HepG2 (cell line): ENCODE measurements around the gene UBE2L6. TPM values are rescaled to one million over a fixed set of nuclear protein-coding genes. Genes with fewer than 3 reads are reported as not detected.

Experiments
- IKZF4 ChIP-seq: sonication (generic); formaldehyde crosslinking; IDR thresholded peaks from 2 replicates; pipeline ENCODE4 v1.5.1; 2020; ENCODE audit warnings: borderline replicate concordance, mild to moderate bottlenecking, low read depth, missing genetic modification reagents; ENCODE audit errors: not compliant biosample characterization
- JUN ChIP-seq: sonication (generic); formaldehyde crosslinking; IDR thresholded peaks from 2 replicates; pipeline ENCODE4 v1.4.0; 2020; ENCODE audit warnings: mild to moderate bottlenecking, missing genetic modification reagents
- KDM3A ChIP-seq: IDR thresholded peaks from 2 replicates; pipeline ENCODE4 v1.6.1; 2018; ENCODE audit warnings: low read depth, missing compliant biosample characterization
- NCOA2 ChIP-seq: sonication (generic); formaldehyde crosslinking; IDR thresholded peaks from 2 replicates; pipeline ENCODE4 v1.8.0; 2022; ENCODE audit warnings: inconsistent platforms
- NFKBIZ ChIP-seq: IDR thresholded peaks from 2 replicates; pipeline ENCODE4 v1.6.1; 2018; ENCODE audit warnings: missing genetic modification reagents, missing compliant biosample characterization
- PHF21A ChIP-seq: sonication (generic); formaldehyde crosslinking; IDR thresholded peaks from 2 replicates; pipeline ENCODE4 v1.5.0; 2020; ENCODE audit warnings: mild to moderate bottlenecking, missing genetic modification reagents
- SALL2 ChIP-seq: sonication (generic); formaldehyde crosslinking; IDR thresholded peaks from 2 replicates; pipeline ENCODE4 v1.8.1; 2023; ENCODE audit warnings: mild to moderate bottlenecking, missing genetic modification reagents, inconsistent platforms
- SOX6 ChIP-seq, 2 experiments: fragments of 450-650 bp in 1 of 2; sonication (generic) in 1 of 2; formaldehyde crosslinking in 1 of 2; IDR thresholded peaks; 2 replicates each; pipeline versions ENCODE4 v1.4.0 to v1.6.1; 2017 to 2020; ENCODE audit warnings: antibody characterized with exemption in 1 of 2, mild to moderate bottlenecking in 1 of 2, missing genetic modification reagents in 1 of 2
- SRSF4 ChIP-seq: fragments of 200-400 bp; formaldehyde crosslinking; IDR thresholded peaks from one replicate; pipeline ENCODE4 v1.6.1; 2018; ENCODE audit warnings: mild to moderate bottlenecking, low read depth, low read length, moderate library complexity; ENCODE audit not compliant: poor library complexity, severe bottlenecking
- TEAD3 ChIP-seq: optimal IDR thresholded peaks from 2 replicates; pipeline ENCODE3; 2016; ENCODE audit warnings: borderline replicate concordance
- ZBTB38 ChIP-seq: sonication (generic); formaldehyde crosslinking; IDR thresholded peaks from 2 replicates; pipeline ENCODE4 v1.5.1; 2020; ENCODE audit warnings: mild to moderate bottlenecking, missing genetic modification reagents
- ZNF136 ChIP-seq: sonication (generic); formaldehyde crosslinking; IDR thresholded peaks from 2 replicates; pipeline ENCODE4 v1.8.1; 2022; ENCODE audit warnings: low read depth, mild to moderate bottlenecking, moderate library complexity, missing genetic modification reagents
- ZNF225 ChIP-seq: sonication (generic); formaldehyde crosslinking; IDR thresholded peaks from 2 replicates; pipeline ENCODE4 v1.4.0; 2020; ENCODE audit warnings: mild to moderate bottlenecking, missing genetic modification reagents
- ZNF235 ChIP-seq: sonication (generic); formaldehyde crosslinking; IDR thresholded peaks from 2 replicates; pipeline ENCODE4 v1.8.1; 2023; ENCODE audit warnings: mild to moderate bottlenecking, missing genetic modification reagents, borderline replicate concordance
- ZNF383 ChIP-seq: sonication (generic); formaldehyde crosslinking; IDR thresholded peaks from 2 replicates; pipeline ENCODE4 v1.4.0; 2020; ENCODE audit warnings: missing genetic modification reagents, mild to moderate bottlenecking, borderline replicate concordance
- ZNF441 ChIP-seq: sonication (generic); formaldehyde crosslinking; IDR thresholded peaks from 2 replicates; pipeline ENCODE4 v1.7.0; 2021; ENCODE audit warnings: missing genetic modification reagents, borderline replicate concordance
- ZNF598 ChIP-seq: sonication (generic); formaldehyde crosslinking; IDR thresholded peaks from 2 replicates; pipeline ENCODE4 v1.5.1; 2020; ENCODE audit warnings: mild to moderate bottlenecking, missing genetic modification reagents, borderline replicate concordance
- polyA plus RNA-seq, 8 experiments: library from polyadenylated mRNA; depleted of rRNA in 3 of 8; stranded (reverse) in 7 of 8; unstranded in 1 of 8; fragments of >200 nt; fragmentation: Illumina TruSeq in 4 of 8; extraction: Trizol in 4 of 8; gene quantifications; 2 replicates each; pipeline versions ENCODE4 v1.2.1 to v1.2.3, GENCODE V29; 2011 to 2016; ENCODE audit warnings: low read depth in 4 of 8, missing spikeins in 1 of 8, mixed read lengths in 1 of 8; ENCODE audit not compliant: insufficient read depth in 1 of 8
- total RNA-seq, 5 experiments: library from RNA; depleted of rRNA; stranded (reverse); fragments of >200 nt; fragmentation: Illumina TruSeq; extraction: Trizol; gene quantifications; 2 replicates each; pipeline ENCODE4 v1.2.3, GENCODE V29; 2016; ENCODE audit warnings: low read depth in 1 of 5
- TF ChIP-seq, protein P1 (sequence below): sonication (generic); formaldehyde crosslinking; IDR thresholded peaks from 2 replicates; pipeline ENCODE4 v1.5.0; 2020; ENCODE audit warnings: mild to moderate bottlenecking, missing genetic modification reagents, moderate library complexity
- TF ChIP-seq, protein P2 (sequence below): sonication (generic); formaldehyde crosslinking; IDR thresholded peaks from 2 replicates; pipeline ENCODE4 v1.5.0; 2020; ENCODE audit warnings: missing genetic modification reagents, mild to moderate bottlenecking, borderline replicate concordance
- TF ChIP-seq, protein P3 (sequence below), 2 experiments: sonication (generic) in 1 of 2; formaldehyde crosslinking in 1 of 2; IDR thresholded peaks; 2 replicates each; pipeline versions ENCODE4 v1.4.0 to v1.6.1; 2018 to 2020; ENCODE audit warnings: missing genetic modification reagents in 2 of 2, borderline replicate concordance in 1 of 2, low read depth in 1 of 2, mild to moderate bottlenecking in 1 of 2, missing biosample characterization in 1 of 2

The UBE2L6 gene
- total and polyA plus RNA-seq, 2 of the 13 experiments (the other 11 are each of a cell fraction or from before 2014, with no cell fraction given) = 30.3 to 30.4 TPM

DNA sequence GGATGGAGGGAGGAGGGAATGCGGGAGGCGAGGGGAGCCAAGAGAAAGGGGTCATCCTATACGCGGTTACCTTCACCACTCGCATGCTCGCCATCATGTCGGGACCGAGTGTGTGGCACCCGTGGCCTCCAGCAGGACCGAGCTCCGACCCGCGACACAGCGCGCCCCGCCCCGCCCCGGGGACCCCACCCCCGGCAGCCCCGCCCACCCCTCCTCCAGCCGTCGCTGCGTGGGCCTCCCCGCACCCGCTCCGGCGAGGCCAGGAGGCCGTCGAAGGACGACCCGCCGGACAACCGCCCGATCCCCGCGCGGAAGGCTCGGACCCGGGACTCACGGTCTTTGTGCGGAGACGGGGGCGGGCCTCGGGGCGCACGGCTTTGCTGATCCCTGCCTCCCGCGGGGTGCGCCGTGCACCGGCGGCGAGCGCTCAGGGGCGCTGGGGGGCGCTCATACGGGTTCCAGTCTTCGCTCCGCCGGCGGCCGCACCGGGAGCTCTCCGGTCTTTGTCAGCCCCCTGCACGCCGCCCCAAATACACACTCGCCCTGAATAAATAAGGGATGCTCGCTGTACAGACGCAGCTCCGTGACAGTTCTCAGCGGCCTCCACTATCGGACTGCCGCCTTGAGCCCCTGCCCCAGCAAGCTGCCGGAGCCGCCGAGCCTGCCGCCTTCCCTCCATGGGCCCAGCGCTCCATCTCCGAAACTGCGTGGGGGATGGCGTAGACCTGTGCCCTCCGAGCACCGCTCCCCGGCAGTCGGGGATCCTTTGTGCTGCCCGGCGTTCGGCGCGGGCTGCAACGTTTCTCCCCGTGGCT, at the start of gene UBE2L6 (continued):
- TF ChIP-seq, protein P1, sequence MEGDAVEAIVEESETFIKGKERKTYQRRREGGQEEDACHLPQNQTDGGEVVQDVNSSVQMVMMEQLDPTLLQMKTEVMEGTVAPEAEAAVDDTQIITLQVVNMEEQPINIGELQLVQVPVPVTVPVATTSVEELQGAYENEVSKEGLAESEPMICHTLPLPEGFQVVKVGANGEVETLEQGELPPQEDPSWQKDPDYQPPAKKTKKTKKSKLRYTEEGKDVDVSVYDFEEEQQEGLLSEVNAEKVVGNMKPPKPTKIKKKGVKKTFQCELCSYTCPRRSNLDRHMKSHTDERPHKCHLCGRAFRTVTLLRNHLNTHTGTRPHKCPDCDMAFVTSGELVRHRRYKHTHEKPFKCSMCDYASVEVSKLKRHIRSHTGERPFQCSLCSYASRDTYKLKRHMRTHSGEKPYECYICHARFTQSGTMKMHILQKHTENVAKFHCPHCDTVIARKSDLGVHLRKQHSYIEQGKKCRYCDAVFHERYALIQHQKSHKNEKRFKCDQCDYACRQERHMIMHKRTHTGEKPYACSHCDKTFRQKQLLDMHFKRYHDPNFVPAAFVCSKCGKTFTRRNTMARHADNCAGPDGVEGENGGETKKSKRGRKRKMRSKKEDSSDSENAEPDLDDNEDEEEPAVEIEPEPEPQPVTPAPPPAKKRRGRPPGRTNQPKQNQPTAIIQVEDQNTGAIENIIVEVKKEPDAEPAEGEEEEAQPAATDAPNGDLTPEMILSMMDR (CRISPR knock-in tag) = peak; percentile 95; the same call in 1 of the 2 replicates
- TF ChIP-seq KDM3A = 0 out of 2 replicates have a peak, but pooled peaks have one; percentile 37
- TF ChIP-seq SOX6 (IDR thresholded peaks at IDR 0.05) = no peak
- TF ChIP-seq SOX6 (CRISPR knock-in tag; IDR thresholded peaks at IDR 0.05) = peak; percentile 52
- no peak for TF ChIP-seq ZNF235 (CRISPR knock-in tag)
- no peak for TF ChIP-seq JUN
- TF ChIP-seq ZNF225 = peak; percentile 54; the same call in 1 of the 2 replicates
- no peak for TF ChIP-seq IKZF4 (CRISPR knock-in tag)
- no peak for TF ChIP-seq SRSF4
- TF ChIP-seq PHF21A = peak; percentile 35; the same call in 1 of the 2 replicates
- TF ChIP-seq, protein P2, sequence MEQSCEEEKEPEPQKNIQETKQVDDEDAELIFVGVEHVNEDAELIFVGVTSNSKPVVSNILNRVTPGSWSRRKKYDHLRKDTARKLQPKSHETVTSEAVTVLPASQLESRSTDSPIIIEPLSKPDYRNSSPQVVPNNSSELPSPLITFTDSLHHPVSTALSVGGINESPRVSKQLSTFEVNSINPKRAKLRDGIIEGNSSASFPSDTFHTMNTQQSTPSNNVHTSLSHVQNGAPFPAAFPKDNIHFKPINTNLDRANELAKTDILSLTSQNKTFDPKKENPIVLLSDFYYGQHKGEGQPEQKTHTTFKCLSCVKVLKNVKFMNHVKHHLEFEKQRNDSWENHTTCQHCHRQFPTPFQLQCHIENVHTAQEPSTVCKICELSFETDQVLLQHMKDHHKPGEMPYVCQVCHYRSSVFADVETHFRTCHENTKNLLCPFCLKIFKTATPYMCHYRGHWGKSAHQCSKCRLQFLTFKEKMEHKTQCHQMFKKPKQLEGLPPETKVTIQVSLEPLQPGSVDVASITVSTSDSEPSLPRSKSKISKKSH (CRISPR knock-in tag) = peak; percentile 13; the same call in 1 of the 2 replicates
- 0 out of 2 replicates have a peak, but pooled peaks have one; percentile 40 for TF ChIP-seq ZNF441 (CRISPR knock-in tag)
- TF ChIP-seq ZNF136 (CRISPR knock-in tag) = 0 out of 2 replicates have a peak, but pooled peaks have one; percentile 18
- 0 out of 2 replicates have a peak, but pooled peaks have one; percentile 7 for TF ChIP-seq ZBTB38 (CRISPR knock-in tag)
- TF ChIP-seq TEAD3 = peak; percentile 46
- TF ChIP-seq, protein P3, sequence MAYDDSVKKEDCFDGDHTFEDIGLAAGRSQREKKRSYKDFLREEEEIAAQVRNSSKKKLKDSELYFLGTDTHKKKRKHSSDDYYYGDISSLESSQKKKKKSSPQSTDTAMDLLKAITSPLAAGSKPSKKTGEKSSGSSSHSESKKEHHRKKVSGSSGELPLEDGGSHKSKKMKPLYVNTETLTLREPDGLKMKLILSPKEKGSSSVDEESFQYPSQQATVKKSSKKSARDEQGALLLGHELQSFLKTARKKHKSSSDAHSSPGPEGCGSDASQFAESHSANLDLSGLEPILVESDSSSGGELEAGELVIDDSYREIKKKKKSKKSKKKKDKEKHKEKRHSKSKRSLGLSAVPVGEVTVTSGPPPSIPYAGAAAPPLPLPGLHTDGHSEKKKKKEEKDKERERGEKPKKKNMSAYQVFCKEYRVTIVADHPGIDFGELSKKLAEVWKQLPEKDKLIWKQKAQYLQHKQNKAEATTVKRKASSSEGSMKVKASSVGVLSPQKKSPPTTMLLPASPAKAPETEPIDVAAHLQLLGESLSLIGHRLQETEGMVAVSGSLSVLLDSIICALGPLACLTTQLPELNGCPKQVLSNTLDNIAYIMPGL (CRISPR knock-in tag; IDR thresholded peaks at IDR 0.05; ENCODE audit: borderline replicate concordance in 1 of 2, low read depth in 1 of 2) = peak; percentile 97 to 98
- no peak for TF ChIP-seq ZNF383 (CRISPR knock-in tag)
- peak; percentile 34; the same call in 1 of the 2 replicates for TF ChIP-seq NCOA2 (CRISPR knock-in tag)
- TF ChIP-seq NFKBIZ (CRISPR knock-in tag) = no peak
- TF ChIP-seq ZNF598 (CRISPR knock-in tag) = peak; percentile 86; the same call in 1 of the 2 replicates
- TF ChIP-seq SALL2 (CRISPR knock-in tag) = 0 out of 2 replicates have a peak, but pooled peaks have one; percentile 64
- TF ChIP-seq, all 625 proteins: peak for 104
